HL-60 (cell line): ENCODE results near the gene TMEM247.

Experiments
- CTCF ChIP-seq: IDR thresholded peaks from one replicate; pipeline ENCODE4 v1.5.1; 2011; ENCODE audit warnings: low read length, control low read depth, inconsistent platforms; ENCODE audit not compliant: insufficient read depth
- POLR2AphosphoS5 ChIP-seq: IDR thresholded peaks from 2 replicates; pipeline ENCODE4 v1.6.1; 2012; ENCODE audit warnings: low read depth

- TF ChIP-seq CTCF (no peak), POLR2AphosphoS5 (no peak)
Observed at GRCh38 chr2:46447649-46448048, 31.7 kb upstream of the TMEM247 start.
